Measurements from ENCODE around the gene ATXN2.
A peak's percentile ranks its signal among the peaks of the same experiment; 100 is the strongest.
"Not testable (repeated sequence)": the region's sequence is repeated elsewhere in the genome, so short reads cannot be mapped to it uniquely, and the experiment has no call there.

Gene ATXN2

GRCh38 chr12:111519937-111520336 lies 79.2 kb downstream of the ATXN2 start:
- Histone ChIP-seq H3K27ac (no peak overlapping the region), H3K4me3 (no peak overlapping the region)

GRCh38 chr12:111519083-111519482 lies 80.0 kb downstream of the ATXN2 start:
- no peak overlapping the region for H3K27ac ChIP-seq
- no peak overlapping the region for H3K4me3 ChIP-seq

GRCh38 chr12:111507719-111508118 lies 91.4 kb downstream of the ATXN2 start:
- not testable (repeated sequence) for H3K4me3 ChIP-seq, H3K27ac ChIP-seq

GRCh38 chr12:111507258-111507657 lies 91.9 kb downstream of the ATXN2 start:
- not testable (repeated sequence) for H3K27ac ChIP-seq, H3K4me3 ChIP-seq

- Histone ChIP-seq H3K4me3 (no peak overlapping the region), H3K27ac (no peak overlapping the region)
Measured at GRCh38 chr12:111506260-111506659, 92.9 kb downstream of the ATXN2 start.

- no peak overlapping the region for H3K27ac ChIP-seq
- H3K4me3 ChIP-seq, result no peak overlapping the region
Measured at GRCh38 chr12:111505601-111506036, 93.5 kb downstream of the ATXN2 start.

- H3K4me3 ChIP-seq, result no peak overlapping the region
- H3K27ac ChIP-seq, result no peak overlapping the region
Measured at GRCh38 chr12:111503116-111503515, 96.0 kb downstream of the ATXN2 start.

- H3K27ac ChIP-seq, result no peak overlapping the region
Measured at GRCh38 chr12:111494676-111495075, 104.4 kb downstream of the ATXN2 start.

GRCh38 chr12:111492979-111493378 lies 106.1 kb downstream of the ATXN2 start:
- not testable (repeated sequence) for H3K27ac ChIP-seq, H3K4me3 ChIP-seq

More at GRCh38 chr12:111494676-111495075, 104.4 kb downstream of the ATXN2 start:
- H3K4me3 ChIP-seq, result no peak overlapping the region

GRCh38 chr12:111488798-111489197 lies 110.3 kb downstream of the ATXN2 start:
- H3K27ac ChIP-seq, result no peak overlapping the region
- H3K4me3 ChIP-seq, result no peak overlapping the region

GRCh38 chr12:111488271-111488670 lies 110.8 kb downstream of the ATXN2 start:
- Histone ChIP-seq H3K4me3 (no peak overlapping the region), H3K27ac (no peak overlapping the region)

GRCh38 chr12:111482462-111482861 lies 116.7 kb downstream of the ATXN2 start:
- Histone ChIP-seq H3K27ac (no peak overlapping the region), H3K4me3 (no peak overlapping the region)

- H3K4me3 ChIP-seq, result no peak overlapping the region
- no peak overlapping the region for H3K27ac ChIP-seq
Measured at GRCh38 chr12:111471236-111471635, 127.9 kb downstream of the ATXN2 start.

- H3K27ac ChIP-seq, result no peak overlapping the region
Measured at GRCh38 chr12:111469401-111469800, 129.7 kb downstream of the ATXN2 start.

GRCh38 chr12:111467857-111468241 lies 131.3 kb downstream of the ATXN2 start:
- Histone ChIP-seq H3K4me3 (no peak overlapping the region), H3K27ac (no peak overlapping the region)

More at GRCh38 chr12:111469401-111469800, 129.7 kb downstream of the ATXN2 start:
- H3K4me3 ChIP-seq, result no peak overlapping the region

- Histone ChIP-seq H3K27ac (no peak overlapping the region), H3K4me3 (no peak overlapping the region)
Measured at GRCh38 chr12:111467092-111467856, 131.8 kb downstream of the ATXN2 start.

GRCh38 chr12:111462210-111462769 lies 136.8 kb downstream of the ATXN2 start:
- peak overlapping the region in 3 of 21 experiments; percentile 11 to 47 (median 25) for H3K27ac ChIP-seq
- no peak overlapping the region for H3K4me3 ChIP-seq

- not testable (repeated sequence) for H3K4me3 ChIP-seq, H3K27ac ChIP-seq
Measured at GRCh38 chr12:111460111-111460510, 139.0 kb downstream of the ATXN2 start.

GRCh38 chr12:111458546-111459172 lies 140.5 kb downstream of the ATXN2 start:
- Histone ChIP-seq H3K27ac (no peak overlapping the region), H3K4me3 (no peak overlapping the region)

GRCh38 chr12:111457577-111457976 lies 141.5 kb downstream of the ATXN2 start:
- H3K4me3 ChIP-seq, result no peak overlapping the region
- H3K27ac ChIP-seq, result no peak overlapping the region

GRCh38 chr12:111457071-111457470 lies 142.0 kb downstream of the ATXN2 start:
- Histone ChIP-seq H3K27ac (no peak overlapping the region), H3K4me3 (no peak overlapping the region)
